HG02870 (cell line): Measurements from ENCODE around the gene STK38.

Experiments used
- ATAC-seq: cut with Tn5 transposase; IDR thresholded peaks from one replicate; pipeline ENCODE4 v1.9.1; 2021; ENCODE audit warnings: mild to moderate bottlenecking, moderate library complexity; ENCODE audit not compliant: unreplicated experiment

The STK38 gene

DNA sequence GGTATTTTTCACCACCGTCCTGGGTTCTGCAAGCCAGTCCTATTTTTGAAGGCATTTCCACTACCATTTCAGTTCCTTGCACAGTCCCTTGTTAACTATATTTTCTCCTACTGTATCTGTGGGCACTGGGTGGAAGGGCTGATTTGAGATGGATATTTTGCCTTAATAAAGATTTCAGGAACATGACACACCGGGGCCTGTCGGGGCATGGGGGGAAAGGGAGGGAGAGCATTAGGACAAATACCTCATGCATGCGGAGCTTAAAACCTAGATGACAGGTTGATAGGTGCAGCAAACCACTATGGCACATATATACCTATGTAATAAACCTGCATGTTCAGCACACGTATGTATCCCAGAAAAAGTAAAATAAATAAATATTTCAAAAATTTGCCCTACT lies 22.4 kb downstream of the STK38 start:
- no peak for ATAC-seq

DNA sequence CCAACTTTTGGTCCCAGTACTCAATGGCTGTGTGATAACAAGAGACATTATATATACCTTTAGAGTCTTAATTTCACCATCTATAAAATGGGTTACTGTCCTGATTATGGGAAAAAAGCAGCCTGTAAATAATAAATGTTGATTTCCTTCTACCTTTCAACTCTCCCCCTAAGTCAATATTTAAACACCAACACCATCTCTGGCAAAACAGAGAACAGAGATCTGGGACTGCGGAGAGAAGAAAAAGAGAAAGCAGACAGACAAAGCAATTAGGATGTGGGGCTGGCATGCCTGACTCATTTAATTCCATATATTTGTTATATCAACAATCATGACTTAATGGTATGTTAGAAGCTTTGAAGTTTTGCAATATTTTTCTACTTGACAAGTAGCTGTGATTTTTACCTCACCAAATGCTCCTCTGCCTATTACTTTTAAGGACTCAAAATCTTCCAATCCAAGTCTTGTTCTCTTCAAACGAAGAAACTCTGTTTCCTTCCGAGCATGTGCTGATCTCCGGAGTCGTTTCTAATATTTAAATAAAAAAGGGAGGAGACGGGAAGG lies 23.3 kb downstream of the STK38 start:
- no peak for ATAC-seq

DNA sequence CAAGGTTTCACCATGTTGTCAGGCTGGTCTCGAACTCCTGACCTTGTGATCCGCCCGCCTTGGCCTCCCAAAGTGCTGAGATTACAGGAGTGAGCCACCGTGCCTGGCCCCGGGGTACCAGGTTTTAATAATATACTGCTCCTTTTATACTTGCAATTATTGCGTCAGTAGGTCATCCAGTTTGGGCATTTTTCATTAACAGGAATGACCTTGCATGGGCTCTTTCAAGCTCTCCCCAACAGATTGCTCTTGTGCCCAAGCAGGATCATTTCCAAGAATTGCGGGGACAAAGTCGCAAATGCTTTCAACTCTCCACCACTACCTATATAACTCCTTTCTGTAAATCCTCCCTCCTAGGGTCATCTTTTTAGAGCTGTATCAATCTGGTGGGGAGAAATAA lies 23.8 kb downstream of the STK38 start:
- no peak for ATAC-seq

DNA sequence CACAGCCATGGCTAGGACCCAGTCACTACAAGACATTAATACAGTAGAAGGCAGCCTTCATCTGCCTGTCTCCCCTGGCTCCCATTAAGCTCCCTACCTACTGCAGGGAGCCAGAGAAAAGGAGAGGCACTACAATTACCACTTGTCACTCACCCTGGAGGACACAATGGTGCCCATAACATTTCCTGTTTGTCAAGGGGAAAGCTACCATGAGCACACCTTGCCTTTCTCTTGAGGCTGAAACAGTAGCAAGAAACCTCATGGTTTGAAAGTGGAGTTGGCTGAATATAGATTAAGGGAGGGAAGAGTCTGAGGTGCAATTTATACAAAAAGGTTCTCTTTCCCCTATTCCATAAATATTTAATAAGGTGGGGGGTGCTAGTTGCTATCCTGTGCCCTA lies 27.9 kb downstream of the STK38 start:
- no peak for ATAC-seq

DNA sequence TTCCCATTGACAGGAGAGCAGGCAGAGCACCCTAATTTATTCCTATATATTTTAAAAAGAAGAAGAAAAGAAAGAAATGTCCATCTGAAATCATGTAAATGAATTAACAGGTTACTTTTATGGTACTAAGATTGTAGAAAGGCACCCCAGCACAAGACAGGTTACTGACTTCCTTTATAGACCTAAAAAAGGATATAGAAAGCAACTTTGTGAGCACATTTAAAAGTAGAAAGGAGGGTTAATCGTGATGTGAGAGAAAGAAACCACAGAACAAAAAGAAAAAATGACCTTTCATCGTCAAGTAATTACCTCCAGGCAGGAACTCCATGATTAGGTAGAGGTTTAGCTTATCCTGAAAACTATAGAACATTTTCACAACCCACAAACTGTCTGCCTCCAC lies 29.9 kb downstream of the STK38 start:
- no peak for ATAC-seq

DNA sequence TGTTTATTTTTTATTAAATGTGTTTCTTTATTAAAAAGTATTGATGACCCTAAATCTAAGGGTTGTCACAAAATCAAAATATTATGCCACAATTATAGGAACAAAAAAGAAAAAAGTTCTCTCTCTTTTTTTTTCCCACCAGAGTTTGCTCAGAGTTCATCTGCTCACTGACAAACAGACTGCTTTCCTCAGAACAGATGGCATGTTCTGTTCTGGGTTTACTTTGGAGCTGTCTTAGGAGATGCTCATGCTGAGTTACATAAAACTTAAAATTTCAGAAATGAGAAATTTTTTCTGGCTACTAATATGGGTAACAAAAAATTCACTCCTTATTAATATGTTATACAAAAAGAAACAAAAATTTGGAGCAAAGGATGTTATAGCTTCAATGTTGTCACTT lies 30.3 kb downstream of the STK38 start:
- no peak for ATAC-seq

DNA sequence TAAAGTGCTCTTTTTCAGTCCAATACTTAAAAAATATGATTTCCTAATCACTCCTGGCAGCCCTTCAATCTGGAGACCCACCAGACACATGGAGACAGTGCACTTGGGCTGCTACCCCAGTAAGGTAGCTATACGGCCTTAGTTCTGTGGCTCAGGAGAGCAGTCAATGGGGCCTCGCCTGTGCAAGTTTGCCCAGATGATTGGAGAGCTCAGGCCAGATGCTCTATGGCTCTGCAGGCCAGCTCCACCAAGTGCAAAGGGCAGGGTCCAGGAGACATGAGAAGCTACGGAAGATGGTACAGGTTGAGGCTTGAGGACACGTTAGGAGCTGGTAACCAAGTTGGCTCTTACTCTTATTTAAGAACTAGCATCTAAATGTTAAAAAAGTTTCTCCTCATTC lies 30.7 kb downstream of the STK38 start:
- ATAC-seq, result no peak

DNA sequence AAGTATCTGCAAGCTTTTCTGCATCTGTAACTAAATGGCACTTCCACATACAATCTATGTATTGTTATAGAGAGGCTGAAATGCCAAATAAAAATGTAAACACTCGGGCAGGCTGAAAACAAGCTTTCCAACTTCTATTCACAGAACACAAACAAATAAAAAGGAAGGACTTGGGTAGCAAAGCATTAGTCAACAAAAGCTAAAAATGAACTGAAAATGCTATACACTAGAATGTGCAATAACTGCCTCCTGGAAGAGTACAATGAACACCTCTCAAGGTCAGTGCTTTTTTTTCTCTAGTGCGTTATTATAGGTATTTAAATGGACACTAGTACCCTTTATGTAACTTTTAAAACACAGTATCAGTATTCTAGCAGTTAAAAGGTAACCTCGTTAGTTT lies 31.4 kb downstream of the STK38 start:
- ATAC-seq, result no peak

DNA sequence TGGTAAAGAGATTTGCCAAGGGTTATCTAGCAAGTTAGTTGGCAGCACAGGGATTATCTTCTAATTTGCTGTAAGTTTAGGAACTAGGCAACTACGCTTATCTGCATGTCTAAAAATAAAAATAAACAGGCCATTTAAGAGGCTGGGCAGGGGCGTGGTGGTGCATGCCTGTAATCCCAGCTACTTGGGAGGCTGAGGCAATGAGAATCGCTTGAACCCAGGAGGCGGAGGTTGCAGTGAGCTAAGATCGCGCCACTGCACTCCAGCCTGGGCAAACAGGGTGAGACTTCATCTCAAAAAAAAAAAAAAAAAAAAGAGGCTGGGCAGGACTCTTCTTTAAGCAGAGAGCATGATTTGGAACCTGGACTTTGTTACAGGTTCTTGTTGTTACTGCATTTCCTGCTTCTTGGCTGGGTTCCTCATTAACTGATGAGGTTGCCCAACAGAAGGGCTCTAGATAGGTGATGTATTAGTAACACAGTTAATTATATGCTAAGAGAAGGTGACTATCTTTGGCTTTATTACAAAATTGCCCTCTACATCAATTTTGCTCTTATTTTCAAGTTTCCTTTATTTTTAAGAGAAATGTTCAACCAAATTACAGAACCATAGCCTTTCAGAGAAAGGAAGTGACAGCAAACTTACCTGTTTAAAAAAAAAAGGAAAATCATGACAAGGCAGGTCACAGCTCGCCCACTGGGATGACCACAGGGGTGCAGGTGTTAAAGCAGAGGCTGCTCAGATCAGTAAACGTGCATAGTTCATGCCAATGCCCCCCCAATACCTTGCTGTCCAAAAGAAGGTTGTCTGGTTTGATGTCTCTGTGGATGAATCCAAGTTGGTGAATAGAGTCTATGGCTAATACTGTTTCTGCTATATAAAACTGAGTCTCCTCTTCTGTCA lies 32.5 kb downstream of the STK38 start:
- ATAC-seq, result no peak

DNA sequence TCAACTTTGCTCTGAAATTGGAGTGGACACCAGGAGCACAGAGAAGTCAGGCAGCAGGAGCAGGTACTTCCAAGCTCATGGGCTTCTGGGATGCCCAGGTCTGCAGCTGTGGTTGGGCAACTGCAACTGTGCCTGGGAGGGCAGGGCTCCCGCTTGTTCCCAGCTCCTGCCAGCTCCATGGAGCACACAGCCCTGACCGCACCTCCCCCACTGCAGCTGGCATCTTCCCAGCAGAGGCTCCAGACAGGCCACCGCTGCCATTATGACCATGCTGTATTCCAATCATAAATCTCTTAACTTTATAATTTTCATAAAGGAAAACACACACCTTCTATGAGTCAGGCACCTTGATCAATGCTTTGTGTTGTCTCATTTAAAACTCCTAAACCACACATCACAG lies 36.9 kb downstream of the STK38 start:
- no peak for ATAC-seq

DNA sequence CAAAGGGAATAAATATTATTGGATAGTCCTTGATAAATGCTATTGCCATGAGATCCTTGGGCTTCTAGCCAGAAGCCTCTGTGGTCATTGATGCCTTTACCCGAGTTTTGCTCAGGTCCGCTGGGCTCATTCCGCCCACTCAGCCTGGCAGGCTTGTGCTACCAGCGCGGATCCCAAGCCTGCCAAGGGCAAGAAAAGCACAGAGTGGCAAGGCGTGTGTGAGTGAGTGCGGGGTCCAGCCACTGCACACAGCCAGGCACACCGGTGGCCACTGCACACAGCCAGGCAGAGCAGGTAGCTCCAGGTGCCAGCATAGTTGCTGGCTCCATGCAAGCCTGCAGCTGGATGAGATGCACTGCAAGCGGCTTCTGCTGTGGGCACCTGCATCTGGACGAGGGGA lies 38.7 kb downstream of the STK38 start:
- no peak for ATAC-seq

DNA sequence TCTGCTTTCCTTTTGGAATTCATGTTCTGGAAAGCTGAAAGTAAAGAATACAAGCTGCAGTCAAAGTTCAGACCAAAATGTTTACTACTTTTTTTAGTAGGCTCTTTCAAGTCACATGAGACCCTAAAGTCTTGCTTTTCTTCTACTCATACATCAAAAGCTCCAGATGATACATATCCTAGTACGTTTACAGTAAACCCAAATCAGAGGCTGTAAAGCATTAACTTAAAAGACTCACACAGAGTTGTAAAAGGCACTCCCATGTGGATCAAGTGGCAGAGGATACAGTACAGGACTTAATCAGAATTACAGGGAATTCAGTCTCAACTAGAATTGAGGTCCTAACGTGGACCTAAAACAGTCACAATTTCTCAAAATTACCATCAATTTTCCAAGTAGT lies 40.7 kb downstream of the STK38 start:
- ATAC-seq, result no peak

DNA sequence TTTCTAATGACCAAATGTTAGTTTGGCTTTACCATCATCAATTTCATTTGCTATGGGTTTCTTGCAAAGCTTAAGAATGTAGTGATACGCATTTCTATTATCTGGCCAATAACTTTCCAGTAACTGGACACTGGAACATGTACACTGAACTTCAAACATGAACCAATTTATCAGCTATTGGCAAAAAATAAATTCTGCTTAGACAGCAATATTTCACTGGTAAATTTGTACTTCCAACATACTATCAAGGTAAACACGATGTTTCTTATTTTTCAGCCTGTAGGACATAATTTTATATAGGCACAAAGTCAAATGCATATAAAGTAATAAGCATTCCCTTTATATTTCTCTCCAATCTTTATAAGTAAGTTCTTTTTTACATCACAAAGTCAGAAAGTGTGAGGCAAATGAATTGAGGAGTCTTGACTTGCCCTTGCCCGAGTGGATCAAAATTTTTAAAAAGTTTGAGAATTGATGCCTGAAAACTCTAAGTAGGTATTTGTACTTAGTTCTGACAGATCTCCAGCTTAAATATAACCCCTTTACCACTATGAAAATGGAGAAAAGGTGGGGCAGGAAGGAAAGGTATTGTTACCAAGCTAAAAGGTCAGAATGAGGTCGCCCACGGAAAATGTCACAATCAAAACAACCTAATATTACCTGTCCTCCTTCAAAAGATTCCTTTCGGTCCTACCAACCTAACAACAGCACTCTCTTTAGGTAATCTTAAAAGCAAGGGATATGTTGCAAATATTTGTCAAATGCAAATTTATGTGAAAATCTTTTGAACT lies 41.3 kb downstream of the STK38 start:
- ATAC-seq, result no peak

DNA sequence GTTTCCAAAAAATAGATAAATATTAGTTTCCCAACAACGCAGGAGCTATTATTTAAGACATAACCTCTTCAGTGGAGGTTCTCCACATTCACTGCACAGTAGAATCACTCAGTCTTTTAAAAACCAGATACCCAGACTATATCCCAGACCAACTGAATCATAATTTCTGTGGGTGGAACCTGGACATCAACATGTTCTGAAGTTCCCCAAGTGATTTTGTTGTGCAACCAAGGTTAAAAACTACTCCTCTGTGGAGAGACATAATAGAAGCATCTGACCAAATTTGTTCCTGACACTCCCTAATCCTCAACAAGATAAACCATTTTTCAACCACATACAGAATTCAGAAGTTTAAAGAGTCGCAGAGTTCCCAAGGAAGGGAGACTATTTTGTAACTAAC lies 42.3 kb downstream of the STK38 start:
- ATAC-seq, result no peak

DNA sequence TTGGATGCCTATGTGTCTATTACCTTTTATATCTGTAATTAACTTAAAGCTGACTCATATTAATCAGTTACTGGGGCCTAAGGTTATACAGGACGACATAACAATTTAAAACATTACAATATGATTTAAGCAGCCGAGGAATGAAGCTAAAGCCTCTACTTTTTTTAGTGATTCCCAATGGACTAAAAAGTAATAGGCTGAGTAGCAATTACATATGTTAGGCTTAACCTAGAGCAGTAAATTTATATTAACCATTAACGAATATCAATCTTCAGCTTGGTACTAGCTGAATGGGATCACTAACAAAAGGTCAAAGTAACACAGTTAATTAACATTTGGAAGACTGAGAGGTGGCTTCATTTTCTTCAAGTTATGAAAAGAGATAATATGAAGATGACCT lies 43.1 kb downstream of the STK38 start:
- no peak for ATAC-seq

DNA sequence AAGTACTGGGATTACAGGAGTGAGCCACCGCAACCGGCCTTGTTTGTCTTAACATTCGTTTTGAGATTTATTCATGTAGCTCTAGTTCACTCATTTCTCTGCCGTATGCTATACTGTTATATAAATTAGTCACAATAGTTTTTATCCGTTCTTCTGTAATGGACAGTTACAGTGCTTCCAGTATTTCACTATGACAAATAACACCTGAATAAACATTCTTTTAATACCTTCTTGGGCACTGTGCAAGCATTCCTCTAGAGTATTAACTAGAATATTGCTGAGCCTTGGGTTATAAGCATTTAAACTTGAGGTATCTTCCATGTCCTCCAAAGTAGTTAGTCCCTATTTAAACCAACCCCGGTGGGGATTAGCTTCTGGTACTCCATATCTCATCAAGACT lies 45.6 kb downstream of the STK38 start:
- ATAC-seq, result no peak

DNA sequence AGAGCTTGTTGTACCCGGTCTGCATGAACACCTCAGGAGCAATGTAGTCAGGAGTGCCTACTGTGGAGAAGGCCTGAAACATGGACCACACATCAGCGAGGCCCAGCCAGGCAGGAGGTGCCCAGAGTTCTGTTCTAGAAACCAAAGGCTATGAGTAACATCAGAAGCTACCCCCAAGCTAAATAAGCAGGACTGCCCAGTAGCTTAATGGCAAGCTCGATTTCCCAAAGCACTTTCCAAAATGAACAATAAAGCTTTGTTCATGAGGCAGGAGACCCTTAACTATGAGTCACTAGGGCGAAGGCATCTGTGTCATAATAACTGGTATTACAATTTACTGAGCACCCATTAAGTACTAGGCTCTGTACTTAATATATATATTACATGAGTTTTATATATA lies 47.4 kb downstream of the STK38 start:
- ATAC-seq, result no peak

DNA sequence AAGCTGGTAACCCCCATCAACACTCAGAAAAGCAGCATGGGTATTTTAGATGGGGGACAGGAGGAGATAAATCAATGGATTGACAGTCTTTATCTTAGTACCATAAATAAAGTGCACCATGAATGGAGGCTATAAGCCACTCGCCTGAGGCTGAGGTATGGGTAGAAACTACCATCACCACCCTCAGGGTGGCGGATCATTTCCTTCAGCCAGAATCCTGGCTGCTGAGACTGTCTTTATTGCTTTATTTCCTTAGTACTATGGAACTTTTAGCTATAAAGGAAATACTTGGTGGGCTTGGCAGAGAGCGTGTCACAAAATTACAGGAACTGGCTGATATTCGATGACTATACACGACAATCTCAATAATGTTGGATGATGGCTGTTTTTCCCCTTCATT lies 52.2 kb downstream of the STK38 start:
- ATAC-seq, result no peak

DNA sequence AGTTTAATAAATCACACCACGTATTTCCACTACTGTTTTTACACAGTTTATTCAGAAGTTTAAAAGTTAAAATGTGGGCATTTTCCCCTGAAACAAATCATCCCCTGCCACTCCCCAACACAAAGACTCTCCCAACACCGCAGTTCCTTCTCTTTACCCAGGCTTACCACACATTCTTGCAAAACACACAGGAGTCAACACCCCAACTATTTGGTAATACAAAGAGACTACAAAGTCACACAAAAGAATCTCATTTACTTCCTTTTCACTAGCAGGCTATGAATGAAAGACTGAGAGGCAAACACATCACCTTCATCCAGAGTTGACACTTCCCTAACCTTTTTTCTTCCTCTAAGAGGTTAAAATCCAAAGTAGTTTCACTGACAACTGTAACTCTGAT lies 53.4 kb downstream of the STK38 start:
- ATAC-seq, result no peak

DNA sequence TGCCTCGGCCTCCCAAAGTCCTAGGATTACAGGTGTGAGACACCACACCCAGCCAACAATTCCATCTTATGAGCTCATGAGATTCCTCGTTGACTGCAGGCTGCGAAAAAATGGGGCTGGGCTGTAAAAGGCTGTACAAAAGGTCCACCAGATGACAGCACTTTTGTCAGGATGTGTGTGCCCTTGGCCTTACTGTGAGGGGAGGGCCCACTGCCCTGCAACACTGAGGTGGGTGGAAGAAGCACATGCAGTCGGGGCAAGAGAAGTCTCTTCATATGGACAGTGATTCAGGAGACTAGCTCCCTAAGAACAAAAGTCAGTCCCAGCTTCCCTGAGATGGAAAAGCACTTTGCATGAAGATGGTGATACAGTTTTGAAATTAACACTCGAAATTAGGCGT lies 54.0 kb downstream of the STK38 start:
- ATAC-seq, result no peak

DNA sequence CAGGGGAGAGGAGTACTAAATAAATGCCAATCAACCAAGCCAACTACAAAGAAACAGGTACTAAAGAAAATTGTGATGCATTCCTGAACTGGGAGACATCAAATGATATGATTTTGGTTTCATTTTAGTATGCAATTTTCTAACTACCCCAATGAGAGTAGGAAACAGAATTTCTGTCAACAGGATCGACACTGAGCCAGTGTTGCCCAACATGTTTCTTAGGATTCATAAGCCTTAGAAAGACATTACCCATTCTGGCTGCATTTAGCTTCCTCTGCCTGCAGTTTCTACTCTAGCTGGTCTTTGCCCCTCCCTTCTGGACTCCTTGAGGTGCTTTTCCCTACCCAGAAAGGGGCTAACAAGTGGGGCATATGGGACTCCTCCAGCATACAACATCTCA lies 54.7 kb downstream of the STK38 start:
- no peak for ATAC-seq

DNA sequence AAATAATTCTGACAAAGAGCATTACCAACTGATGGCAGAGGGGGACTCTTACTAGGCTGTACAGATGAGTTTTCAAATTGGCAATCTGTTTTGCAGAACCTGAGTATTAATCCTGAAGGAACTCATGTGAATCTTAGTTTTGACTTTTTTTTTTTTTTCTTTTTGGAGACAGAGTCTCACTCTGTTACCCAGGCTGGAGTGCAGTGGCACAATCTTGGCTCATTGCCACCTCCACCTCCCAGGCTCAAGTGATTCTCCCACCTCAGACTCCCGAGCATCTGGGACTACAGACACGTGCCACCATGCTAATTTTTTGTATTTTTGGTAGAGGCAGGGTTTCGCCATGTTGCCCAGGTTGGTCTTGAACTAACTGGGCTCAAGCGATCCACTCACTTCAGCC lies 55.2 kb downstream of the STK38 start:
- no peak for ATAC-seq
